Measurements from ENCODE around the gene C1orf232.

The C1orf232 gene

GRCh38 chr1:26175346-26175745, 6.6 kb upstream of the C1orf232 start:
- no peak for DNase-seq

DNA sequence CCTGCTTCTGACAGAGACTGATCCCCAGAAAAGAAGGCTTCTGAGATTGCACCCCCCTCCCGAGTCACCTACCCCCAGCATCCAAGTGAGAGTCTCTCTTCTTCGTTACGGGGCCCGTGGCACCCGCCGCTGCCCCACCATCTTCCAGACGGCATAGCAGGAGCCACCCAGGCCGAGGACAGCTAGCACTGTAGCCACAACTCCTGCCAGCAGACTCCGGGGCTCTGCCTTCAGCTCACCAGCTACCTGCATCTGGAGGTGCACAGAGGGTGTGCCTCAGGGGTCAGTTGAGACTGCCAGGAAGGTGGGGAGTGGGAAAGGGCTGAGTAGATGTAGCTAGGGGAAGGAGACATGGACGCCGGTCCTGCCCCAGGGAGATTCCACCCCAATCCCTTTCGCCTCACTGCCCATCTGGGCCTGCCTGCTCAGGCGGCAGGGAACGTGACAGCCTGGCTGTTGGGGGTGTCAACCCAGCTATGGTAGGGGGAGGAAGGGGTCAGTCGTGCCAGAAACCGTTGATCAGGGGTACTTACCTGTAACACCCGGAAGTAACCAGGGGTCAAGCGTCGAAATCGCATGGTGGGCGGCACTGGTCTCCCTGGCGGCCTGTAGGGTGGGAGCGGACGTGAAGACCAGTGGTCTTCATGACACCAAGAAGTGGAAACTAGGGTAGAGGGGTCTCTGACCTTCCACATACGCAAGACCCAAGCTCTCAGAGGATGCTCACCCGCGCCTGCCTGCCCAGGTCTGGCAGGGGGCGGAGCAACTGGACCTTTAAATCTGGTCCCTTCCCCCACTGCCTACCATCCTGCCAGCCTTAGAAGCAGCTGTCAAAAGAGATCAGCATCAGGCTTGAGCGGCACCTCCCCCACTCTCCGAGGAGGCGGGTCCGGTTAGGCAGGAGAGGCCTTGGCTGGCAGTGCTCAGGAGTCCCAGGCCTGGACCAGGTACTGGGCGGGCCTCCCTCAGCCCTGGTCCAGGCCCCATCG, 2.6 kb upstream of the C1orf232 start, which contains the start of gene ZNF593OS:
ZNF593OS (minus strand) TSS at position 749 of the 989 bp plus-strand sequence; CDS start at position 578, 171 bp downstream.
- no peak for DNase-seq

DNA sequence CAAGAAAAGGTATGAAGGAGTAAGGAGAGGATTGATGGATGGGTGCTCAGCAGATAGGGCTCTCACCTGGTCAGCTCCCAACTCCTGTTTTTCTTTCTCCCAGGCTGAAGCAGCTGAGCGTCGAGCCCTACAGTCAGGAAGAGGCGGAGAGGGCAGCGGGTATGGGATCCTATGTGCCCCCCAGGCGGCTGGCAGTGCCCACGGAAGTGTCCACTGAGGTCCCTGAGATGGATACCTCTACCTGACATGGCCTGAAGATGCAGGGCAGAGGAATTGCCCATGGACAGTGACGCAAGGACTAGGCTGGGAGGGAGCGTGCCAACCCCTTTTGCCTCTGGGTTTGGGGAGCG, 1.7 kb upstream of the C1orf232 start:
- no peak for DNase-seq

GRCh38 chr1:26169669-26170471, 1.1 kb upstream of the C1orf232 start, which contains the start of gene ZNF593:
Gene ZNF593 (plus strand): TSS chr1:26169908. CDS start chr1:26169984, 76 bp downstream.
- DNase-seq = peak; percentile 11

- DNase-seq = no peak
Measured at GRCh38 chr1:26169198-26169554, 413 bp upstream of the C1orf232 start.

GRCh38 chr1:26166719-26167281, 2.0 kb downstream of the C1orf232 start:
- no peak for DNase-seq

DNA sequence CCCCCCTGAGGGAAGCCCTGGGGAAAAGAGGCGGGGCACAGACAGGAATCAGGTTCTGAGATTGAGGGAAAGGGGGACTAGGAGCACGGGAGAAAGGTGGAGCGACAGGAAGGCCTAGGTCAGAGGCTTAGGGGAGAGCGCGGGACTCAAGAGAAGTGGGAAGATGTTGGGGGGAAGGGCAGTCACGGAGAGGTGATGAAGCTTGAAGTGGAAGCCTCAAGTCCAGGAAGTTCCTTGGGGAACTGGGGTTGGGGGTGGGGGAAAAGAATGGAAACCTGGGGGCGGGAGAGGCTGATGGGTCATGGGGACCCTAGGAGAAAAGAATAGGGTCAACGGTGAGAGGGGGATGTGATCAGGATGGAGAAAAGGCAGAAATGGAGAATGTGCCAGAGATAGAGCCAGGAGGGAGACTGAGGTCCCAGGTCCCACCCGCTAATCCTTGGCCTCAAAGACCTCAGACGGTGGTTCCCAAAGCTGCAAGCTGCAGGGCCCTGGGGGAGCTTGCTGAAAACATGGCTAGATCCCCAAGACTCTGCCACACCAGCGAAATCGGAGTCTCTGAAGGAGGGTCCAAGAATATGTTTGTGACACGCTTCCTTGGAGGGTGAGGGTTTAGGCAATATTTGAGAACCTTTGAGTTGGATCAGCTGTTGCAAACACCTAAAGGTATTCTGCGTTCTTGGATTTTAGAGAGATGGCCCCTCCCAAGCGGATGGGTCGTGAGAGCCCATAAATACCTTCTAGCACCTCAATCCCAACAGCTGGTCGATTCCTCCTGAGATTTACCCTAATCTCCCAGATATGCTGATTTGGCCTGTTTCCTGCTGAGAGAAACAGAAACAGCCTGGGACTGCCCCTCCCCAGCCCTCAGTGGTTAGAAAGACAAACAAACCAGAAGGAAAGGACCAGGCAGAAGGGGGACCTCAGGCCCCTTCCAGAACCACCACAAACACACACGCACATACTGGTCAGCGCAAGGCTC, 3.6 kb downstream of the C1orf232 start:
- no peak for DNase-seq

GRCh38 chr1:26164036-26164860, 4.5 kb downstream of the C1orf232 start:
- DNase-seq = no peak

DNA sequence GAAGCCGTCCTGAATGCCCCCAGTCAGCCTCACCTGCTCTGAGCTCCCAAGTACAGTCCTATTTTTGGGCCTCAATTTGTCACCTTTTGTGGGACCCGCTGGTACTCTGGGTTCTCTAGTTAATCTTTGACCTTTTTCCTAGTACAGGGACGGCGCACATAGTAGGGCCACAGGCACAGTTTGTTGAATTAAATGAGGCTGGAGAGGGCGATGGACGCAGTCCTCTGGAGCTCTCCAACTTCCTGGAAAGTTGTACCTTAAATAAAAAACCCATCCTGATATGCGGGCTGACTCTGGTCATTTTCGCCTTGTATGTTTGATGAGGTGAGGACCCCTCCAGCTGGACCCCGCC, 5.1 kb downstream of the C1orf232 start:
- no peak for DNase-seq

- DNase-seq = no peak
Measured at GRCh38 chr1:26162220-26162709, 6.5 kb downstream of the C1orf232 start.

DNA sequence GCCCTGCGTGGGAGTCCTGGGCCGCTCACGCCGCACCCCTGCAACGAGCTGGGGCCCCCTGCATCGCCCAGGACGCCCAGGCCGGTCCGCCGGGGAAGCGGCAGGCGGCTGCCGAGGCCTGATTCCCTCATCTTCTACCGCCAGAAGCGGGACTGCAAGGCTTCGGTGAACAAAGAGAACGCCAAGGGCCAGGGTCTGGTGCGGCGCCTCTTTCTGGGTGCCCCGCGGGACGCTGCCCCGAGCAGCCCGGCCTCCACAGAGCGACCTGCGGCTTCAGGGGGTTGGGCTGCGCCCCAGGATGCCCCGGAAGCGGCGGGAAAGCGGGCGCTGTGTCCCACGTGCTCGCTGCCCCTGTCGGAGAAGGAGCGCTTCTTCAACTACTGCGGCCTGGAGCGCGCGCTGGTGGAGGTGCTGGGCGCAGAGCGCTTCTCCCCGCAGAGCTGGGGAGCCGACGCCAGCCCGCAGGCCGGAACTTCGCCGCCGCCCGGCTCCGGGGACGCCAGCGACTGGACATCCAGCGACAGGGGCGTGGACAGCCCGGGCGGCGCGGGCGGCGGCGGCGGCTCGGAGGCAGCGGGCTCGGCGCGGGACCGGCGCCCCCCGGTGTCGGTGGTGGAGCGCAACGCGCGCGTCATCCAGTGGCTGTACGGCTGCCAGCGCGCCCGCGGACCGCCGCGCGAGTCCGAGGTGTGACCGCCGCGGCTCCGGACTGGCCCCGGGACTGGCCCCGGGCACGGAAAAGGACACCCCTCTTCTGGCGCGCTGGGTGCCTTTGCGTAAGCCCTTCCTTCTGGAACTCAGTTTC, 7.1 kb downstream of the C1orf232 start:
- DNase-seq = no peak

DNA sequence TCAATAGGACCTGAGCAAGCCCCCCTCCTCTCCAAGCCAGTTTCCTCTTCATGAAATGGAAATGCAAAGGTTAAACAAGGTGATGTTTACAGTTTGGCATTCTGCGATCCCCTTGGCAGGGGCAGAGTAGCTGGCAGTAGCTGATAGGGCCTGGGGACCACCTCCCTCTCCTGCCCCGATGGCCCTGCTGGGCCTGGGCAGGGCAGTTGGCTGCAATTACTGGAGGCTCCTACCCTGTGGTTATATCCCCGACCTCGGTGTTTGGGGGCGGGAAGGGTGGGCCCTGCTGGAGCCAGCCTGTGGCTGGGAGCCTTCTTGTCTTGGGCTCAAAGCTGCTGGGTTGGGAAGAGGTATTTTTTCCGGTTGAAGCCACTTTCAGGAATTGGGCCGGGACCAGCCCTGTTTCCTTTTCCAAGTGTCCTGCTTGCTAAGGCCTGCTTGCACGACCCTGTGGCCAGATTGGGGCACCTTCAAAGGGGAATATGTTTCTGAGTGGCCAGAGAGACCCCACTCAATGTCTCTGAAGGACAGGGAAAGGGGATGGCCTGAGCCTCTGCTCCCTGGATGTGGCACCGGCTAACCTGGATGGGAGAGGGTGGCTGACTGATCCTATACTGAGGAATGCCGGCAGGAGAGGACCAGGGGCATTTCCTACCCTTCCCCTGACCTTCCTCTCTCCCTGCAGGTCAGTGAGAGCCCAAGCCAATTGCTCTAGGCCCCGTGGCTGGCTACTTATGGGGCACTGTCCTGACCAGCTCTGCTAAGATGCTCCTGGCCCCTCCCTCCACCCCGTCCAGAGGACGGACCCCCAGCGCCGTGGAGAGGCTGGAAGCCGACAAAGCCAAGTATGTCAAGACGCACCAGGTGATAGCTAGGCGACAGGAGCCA, 8.0 kb downstream of the C1orf232 start:
- no peak for DNase-seq

DNA sequence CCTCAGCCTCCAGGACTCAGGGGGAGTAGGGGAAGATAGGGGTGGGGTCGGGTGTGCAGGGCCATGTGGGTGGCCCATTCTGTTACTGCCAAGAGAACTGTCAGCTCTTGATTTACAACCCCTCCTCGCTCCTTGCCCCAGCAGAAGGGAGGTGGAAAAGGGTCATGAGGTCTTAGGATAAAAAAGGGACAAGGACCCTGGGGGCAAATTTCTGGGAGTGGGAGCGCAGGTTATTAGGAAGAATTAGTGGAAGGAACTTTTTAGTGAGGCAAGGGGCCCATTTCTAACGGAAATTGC, 9.1 kb downstream of the C1orf232 start:
- no peak for DNase-seq

DNA sequence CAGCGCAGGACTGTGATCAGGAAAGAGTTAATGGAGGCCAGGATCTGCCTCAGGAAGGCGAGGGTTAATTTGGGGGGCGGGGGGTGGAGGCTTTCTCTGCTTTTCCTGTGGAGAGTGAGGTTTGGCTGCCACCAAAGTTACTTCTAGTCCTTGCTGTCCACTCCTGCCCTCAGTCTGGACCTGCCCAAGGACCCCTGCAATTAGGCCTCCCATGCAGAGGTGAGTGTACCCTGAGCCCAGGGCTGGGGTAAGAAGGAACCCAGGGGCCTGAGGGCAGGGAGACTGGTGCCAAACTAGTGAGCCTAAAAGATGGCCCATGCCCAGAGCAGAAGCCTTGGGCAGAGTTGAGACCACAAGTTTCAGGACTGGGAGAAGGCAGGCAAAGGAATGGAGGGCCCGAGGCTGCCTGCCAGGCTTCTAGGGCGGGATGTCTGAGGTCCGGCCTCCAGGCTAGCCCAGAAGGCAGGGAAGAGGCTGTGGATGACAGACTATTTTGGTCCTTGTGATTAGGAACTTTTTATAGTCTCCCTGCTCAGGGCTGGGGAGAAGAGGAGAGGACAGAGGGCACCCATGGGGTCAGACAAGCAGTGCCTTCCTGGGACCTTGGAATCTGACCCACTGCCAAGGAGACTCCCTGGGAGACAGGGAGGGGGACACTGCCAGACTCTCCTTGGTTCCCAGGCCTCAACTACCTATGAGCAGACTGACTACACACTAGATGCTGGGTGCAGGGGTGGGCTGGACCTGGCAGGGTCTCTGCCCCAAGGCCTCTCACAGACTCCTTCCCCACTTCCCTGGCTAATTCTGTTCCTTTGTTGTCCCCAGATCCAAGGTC, 9.6 kb downstream of the C1orf232 start, which contains the start of gene FAM110D:
FAM110D (plus strand) TSS at position 172 of the 835 bp plus-strand sequence. CDS start 2,213 bp downstream, outside the sequence.
- DNase-seq = no peak

GRCh38 chr1:26158271-26158907, 10.4 kb downstream of the C1orf232 start:
- no peak for DNase-seq

DNA sequence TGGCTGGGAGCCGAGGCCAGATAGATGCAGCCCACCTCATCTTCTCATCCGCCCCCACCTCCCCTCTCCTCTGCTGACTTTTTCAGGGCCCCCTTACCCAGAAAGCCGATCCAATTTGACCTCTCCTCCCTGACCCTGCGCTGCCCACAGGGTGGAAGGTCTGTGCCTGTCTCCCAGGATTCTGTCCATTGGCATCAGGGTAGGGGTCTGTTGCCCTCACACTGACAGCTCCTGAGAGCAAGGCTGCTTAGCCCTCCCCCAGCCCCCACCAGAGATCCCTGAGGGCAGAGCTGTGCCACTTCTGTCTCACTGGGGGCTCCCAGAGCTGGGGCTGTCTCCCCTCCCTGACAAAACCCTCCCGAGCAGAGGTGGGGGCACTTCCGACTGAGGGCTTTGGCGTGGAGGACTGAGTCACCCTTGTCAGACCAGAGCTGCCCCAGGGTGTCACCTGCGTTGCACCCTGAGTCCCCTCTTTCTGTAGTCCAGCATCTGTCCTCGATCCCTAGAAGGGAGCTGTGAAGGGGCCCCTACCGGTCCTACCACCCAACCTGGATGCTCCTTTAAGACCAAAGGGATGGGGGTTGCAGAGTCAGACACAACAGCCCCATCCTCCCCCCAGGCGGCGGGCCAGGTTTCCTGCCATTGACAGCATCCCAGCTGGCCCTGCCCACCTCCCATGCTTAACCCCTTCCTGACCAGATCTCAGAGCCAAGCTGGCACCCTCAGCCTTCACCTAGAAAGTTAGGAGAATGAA, 12.3 kb downstream of the C1orf232 start:
- no peak for DNase-seq

Measured in NCI-H187 treated with DMSO at 0.1 percent for 48 hours (cell line).